RCC 7860 (cell line): ENCODE data around the gene FASTKD3.

Source experiments
- DNase-seq: peaks from one replicate; pipeline ENCODE4 v3.0.0-alpha.2; 2015; ENCODE audit warnings: low spot score
- FAIRE-seq: peaks from 2 replicates; lab custom pipeline; 2012; peaks lifted over from hg19 to GRCh38; lab: Jason Lieb, UNC

The FASTKD3 gene

GRCh38 chr5:7850395-7851239 is 18.2 kb downstream of the FASTKD3 start, which contains the start of gene CFAP90:
Gene CFAP90, minus strand, starts transcription at chr5:7851133. Its CDS starts 112 bp downstream, at chr5:7851021.
- no peak for FAIRE-seq

GRCh38 chr5:7849681-7850394 is 19.0 kb downstream of the FASTKD3 start:
- DNase-seq (no peak), FAIRE-seq (no peak)

More at GRCh38 chr5:7850395-7851239, 18.2 kb downstream of the FASTKD3 start, which contains the start of gene CFAP90:
- no peak for DNase-seq

GRCh38 chr5:7848296-7848695 is 20.5 kb downstream of the FASTKD3 start:
- FAIRE-seq (no peak), DNase-seq (no peak)

GRCh38 chr5:7846327-7846726 is 22.5 kb downstream of the FASTKD3 start:
- DNase-seq, result no peak
- FAIRE-seq, result no peak

DNA sequence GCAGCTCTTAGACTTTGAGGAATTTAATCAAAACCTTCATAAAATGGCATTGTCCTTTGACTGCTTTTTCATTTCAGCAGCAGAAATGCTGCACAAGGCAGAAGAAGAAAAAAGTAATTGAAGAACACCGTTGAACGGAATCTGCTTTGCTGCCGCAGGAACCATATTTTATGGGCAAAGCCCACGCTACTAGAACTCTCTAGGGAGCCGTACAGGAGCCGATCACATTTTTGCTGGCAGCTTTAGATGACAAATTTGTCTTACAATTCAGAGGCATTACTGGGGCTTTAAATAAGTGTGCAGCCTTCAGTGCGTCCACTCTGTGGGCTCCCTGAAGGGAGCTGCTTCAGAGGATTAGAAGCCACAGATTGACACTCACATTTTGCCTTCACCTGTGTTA is 23.3 kb downstream of the FASTKD3 start:
- no peak for FAIRE-seq
- no peak for DNase-seq

DNA sequence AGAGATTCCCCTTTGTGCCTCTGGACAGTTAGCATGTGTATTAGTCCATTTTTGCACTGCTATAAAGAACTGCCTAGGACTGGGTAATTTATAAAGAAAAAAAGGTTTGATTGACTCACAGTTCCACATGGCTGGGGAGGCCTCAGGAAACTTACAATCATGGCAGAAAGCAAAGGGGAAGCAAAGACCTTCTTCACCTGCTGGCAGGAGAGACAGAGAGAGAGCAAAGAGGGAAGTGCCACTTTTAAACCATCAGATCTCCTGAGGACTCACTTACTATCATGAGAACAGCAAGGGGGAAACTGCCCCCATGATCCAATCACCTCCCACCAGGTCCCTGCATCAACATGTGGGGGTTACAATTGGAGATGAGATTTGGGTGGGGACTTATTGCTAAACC is 23.9 kb downstream of the FASTKD3 start:
- FAIRE-seq, result no peak
- no peak for DNase-seq

DNA sequence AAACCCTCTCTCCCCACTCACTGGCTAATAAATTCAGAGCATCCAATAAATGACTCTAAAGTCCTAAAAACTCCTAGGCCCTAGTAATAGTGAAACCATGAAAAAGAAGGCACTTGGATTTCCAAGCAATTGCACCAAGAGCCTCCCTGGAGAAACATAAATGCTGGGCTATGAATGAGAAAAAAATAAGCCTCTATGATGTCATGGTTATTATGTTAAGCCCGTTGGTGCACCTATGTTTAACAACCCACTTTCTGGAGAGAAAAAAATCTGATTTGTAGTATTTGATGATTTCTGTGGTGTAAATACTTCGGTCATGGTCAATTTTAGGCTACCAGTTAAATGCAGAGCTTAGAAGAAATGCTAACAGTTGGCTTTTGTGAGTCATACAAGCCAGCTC is 26.3 kb downstream of the FASTKD3 start:
- no peak for FAIRE-seq

GRCh38 chr5:7837403-7837802 is 31.4 kb downstream of the FASTKD3 start:
- DNase-seq (peak; percentile 71), FAIRE-seq (peak; percentile 94)

More for the DNA sequence above, 26.3 kb downstream of the FASTKD3 start:
- DNase-seq, result no peak

- no peak for DNase-seq
- no peak for FAIRE-seq
Measured at GRCh38 chr5:7834982-7835381, 33.8 kb downstream of the FASTKD3 start.

GRCh38 chr5:7828269-7828668 is 40.6 kb downstream of the FASTKD3 start:
- DNase-seq (no peak), FAIRE-seq (no peak)

GRCh38 chr5:7827610-7828009 is 41.2 kb downstream of the FASTKD3 start:
- no peak for FAIRE-seq

DNA sequence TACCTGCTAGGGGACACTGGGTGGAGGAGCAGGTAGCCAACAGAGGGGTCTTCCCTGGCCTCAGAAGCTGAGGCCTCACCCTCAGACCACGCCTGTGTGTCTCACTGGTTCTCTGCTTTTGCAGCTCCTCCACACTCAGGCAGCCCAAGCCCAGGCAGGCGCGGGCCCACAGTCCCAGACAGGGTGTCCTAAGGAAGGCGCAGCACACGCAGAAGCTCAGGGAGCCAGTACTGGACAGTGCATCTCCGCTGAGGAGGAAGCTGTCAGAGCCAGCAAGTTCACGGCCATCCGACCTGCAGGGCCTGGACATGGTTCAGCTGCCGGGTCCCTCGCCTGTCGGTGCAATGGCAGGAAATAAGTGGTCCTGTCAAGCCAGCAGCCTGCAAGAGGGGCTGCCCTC is 43.2 kb downstream of the FASTKD3 start:
- DNase-seq (no peak), FAIRE-seq (no peak)

More at GRCh38 chr5:7827610-7828009, 41.2 kb downstream of the FASTKD3 start:
- no peak for DNase-seq

GRCh38 chr5:7824995-7825394 is 43.8 kb downstream of the FASTKD3 start:
- DNase-seq, result no peak
- no peak for FAIRE-seq

- FAIRE-seq (no peak), DNase-seq (no peak)
Measured at GRCh38 chr5:7823594-7823993, 45.2 kb downstream of the FASTKD3 start.

GRCh38 chr5:7822449-7822848 is 46.4 kb downstream of the FASTKD3 start:
- FAIRE-seq (no peak), DNase-seq (no peak)

- DNase-seq, result no peak
- FAIRE-seq, result no peak
Measured at GRCh38 chr5:7816535-7816901, 52.3 kb downstream of the FASTKD3 start.

- no peak for FAIRE-seq
- peak; percentile 61 for DNase-seq
Measured at GRCh38 chr5:7815892-7816534, 52.8 kb downstream of the FASTKD3 start.

GRCh38 chr5:7814816-7815215 is 54.0 kb downstream of the FASTKD3 start:
- DNase-seq (no peak), FAIRE-seq (no peak)

GRCh38 chr5:7813576-7813975 is 55.3 kb downstream of the FASTKD3 start:
- DNase-seq (no peak), FAIRE-seq (no peak)

GRCh38 chr5:7813007-7813406 is 55.8 kb downstream of the FASTKD3 start:
- FAIRE-seq (no peak), DNase-seq (no peak)

GRCh38 chr5:7811715-7812114 is 57.1 kb downstream of the FASTKD3 start:
- no peak for DNase-seq
- FAIRE-seq, result no peak
